Esophagus squamous epithelium (tissue), 5 donors: ENCODE data around the gene PRDM10. TPM values are rescaled to one million over a fixed set of nuclear protein-coding genes. Genes with fewer than 3 reads are reported as not detected.

ENCODE experiments used
- DNase-seq: peaks from one replicate; lab custom pipeline; 2025; lab: John Stamatoyannopoulos, UW
- H3K27ac ChIP-seq, 4 donors: fragments of 200-600 bp; sonication (generic); one replicate each; pipeline ENCODE4 v1.5.1; 2016 to 2019; ENCODE audit warnings: mild to moderate bottlenecking in 1 of 4
- H3K27me3 ChIP-seq, 4 donors: fragments of 200-600 bp; sonication (generic); 1 replicate in 3 of 4; 2 replicates in 1 of 4; pipeline versions ENCODE4 v1.5.1 to v1.6.0; 2017 to 2021; ENCODE audit warnings: antibody characterized with exemption in 1 of 4
- H3K36me3 ChIP-seq, 3 donors: fragments of 200-600 bp; sonication (generic); one replicate each; pipeline ENCODE4 v1.5.1; 2016 to 2019
- H3K4me1 ChIP-seq, 3 donors: fragments of 200-600 bp; sonication (generic); one replicate each; pipeline ENCODE4 v1.5.1; 2017 to 2019
- H3K4me3 ChIP-seq, 4 donors: fragments of 200-600 bp; sonication (generic); 1 replicate in 3 of 4; 2 replicates in 1 of 4; pipeline ENCODE4 v1.5.1; 2016 to 2019; ENCODE audit warnings: mild to moderate bottlenecking in 2 of 4, moderate library complexity in 1 of 4
- H3K9me3 ChIP-seq, 3 donors: fragments of 200-600 bp; sonication (generic); one replicate each; pipeline ENCODE4 v1.5.1; 2016 to 2019
- POLR2A ChIP-seq, 4 donors: fragments of 450-650 bp; IDR thresholded peaks; one replicate each; pipeline ENCODE4 v1.6.1; 2017; ENCODE audit warnings: antibody characterized with exemption in 4 of 4, mild to moderate bottlenecking in 4 of 4, moderate library complexity in 3 of 4
- WGBS, 2 donors: methylation state at CpG; one replicate each; pipeline ENCODE4 v1.1.5; 2018; 5-methylcytosine and 5-hydroxymethylcytosine counted together
- intact Hi-C: fragments of 100-400 bp; cut with DNase I; formaldehyde crosslinking; loops from one replicate; pipeline ENCODE4 v1.15.0; 2022
- total RNA-seq, 4 donors: library from RNA; depleted of rRNA; stranded (reverse); fragments of >200 nt; gene quantifications; one replicate each; pipeline ENCODE4 v1.1.0, GENCODE V29; 2016
- TF ChIP-seq, protein P1 (sequence below), 6 experiments: fragments of 450-650 bp in 4 of 6; fragments of 200-600 bp in 2 of 6; sonication (generic) in 2 of 6; IDR thresholded peaks; one replicate each; pipeline ENCODE4 v1.5.1; 2016 to 2019; ENCODE audit warnings: antibody characterized with exemption in 6 of 6, mild to moderate bottlenecking in 4 of 6, moderate library complexity in 4 of 6
- donor health status: DM: yes; HTN: yes; CAD: no.

The PRDM10 gene
- total RNA-seq, 4 donors from 2014 or later: 7.3 to 11.2 (median 7.7) TPM

DNA sequence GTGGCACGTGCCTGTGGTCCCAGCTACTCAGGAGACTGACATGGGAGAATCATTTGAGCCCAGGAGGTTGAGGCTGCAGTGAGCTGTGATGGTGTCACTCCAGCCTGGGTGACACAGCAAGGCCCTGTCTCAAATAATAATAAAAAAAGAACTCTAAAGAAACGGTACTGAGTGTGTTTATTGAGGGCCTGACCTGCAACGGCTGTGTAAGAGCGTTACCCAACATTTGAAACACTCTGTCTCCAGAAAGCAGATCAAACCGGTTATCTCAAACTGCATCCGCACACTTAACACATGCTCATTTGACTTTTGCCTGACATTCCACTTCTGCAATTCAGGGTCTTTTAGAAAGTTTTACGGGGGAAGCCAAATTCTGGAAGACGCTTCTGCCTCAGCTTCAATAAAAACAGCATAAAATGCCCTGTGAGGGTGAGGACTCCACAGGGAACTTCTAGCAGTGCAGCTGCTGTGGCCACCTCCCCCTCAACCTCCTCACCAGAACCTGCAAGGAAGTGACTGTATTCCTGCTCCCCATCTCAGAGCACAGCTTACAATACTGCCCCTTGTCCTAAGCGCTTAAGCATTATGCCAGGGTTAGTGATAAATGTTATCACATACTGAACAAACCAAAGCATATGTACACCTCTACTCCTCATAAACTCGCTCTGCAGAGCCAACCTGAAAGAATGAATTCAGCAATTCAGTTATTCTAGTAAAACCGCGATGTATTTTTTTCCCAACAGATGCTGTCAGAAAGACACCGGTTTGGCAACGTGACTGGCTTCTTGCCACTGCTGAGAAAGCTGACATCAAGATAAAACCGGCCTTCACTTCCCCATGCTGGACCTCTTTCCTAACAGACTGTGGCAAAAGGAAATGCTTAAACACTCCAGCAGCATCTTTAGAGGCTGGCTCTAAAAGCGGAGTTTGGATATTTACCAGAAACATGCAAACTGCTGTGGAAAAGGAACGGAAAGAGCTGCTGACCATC is 52.2 kb downstream of the PRDM10 start:
- DNase-seq: no peak
- TF ChIP-seq, protein P1, sequence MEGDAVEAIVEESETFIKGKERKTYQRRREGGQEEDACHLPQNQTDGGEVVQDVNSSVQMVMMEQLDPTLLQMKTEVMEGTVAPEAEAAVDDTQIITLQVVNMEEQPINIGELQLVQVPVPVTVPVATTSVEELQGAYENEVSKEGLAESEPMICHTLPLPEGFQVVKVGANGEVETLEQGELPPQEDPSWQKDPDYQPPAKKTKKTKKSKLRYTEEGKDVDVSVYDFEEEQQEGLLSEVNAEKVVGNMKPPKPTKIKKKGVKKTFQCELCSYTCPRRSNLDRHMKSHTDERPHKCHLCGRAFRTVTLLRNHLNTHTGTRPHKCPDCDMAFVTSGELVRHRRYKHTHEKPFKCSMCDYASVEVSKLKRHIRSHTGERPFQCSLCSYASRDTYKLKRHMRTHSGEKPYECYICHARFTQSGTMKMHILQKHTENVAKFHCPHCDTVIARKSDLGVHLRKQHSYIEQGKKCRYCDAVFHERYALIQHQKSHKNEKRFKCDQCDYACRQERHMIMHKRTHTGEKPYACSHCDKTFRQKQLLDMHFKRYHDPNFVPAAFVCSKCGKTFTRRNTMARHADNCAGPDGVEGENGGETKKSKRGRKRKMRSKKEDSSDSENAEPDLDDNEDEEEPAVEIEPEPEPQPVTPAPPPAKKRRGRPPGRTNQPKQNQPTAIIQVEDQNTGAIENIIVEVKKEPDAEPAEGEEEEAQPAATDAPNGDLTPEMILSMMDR (IDR thresholded peaks at IDR 0.05): no peak
- no peak for TF ChIP-seq POLR2A (IDR thresholded peaks at IDR 0.05)
- H3K27me3 ChIP-seq: no peaks in the 10 kb centered on the region
- peaks cover 0 to 41% (median 0%) of the 10 kb centered on the region in 3 donors for H3K36me3 ChIP-seq
- H3K4me1 ChIP-seq: no peaks in the 10 kb centered on the region
- intact Hi-C loops: no loop called here
- H3K9me3 ChIP-seq: no peaks in the 10 kb centered on the region
- WGBS, 2 donors: 64 to 65% methylated on average over 17 of the region's 17 CpGs
- H3K27ac ChIP-seq: peak overlapping the region in 2 of 4 donors; percentile 4 to 41
- no peak overlapping the region for H3K4me3 ChIP-seq

DNA sequence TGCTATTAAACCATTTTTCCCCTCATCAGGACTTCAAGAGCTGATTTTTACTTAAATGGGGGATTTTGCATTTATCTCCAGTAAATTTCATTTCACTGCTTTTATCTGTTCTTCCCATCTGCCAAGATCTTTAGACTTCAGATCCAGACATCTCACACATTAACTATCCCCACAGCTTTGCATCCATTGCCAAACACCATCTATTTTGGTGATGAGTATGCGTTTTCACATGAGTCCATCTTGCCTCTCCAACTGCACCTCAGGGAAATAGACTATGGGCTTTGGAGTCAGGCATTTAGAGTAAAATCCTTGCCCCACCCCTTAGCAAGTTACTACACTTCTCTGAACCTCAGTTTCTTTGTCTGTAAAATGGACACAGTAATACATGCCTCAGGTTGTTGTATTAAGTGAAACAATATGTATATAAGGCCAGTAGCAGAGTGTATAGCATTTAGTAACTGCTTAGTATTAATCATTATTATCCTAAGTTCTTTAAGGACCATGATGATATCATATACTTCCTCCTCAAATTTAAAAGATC is 53.6 kb downstream of the PRDM10 start:
- Histone ChIP-seq H3K4me3 (no peak overlapping the region), H3K9me3 (no peaks in the 10 kb centered on the region), H3K27ac (no peak overlapping the region), H3K27me3 (no peaks in the 10 kb centered on the region), H3K36me3 (peaks cover 0 to 41% (median 0%) of the 10 kb centered on the region in 3 donors), H3K4me1 (no peaks in the 10 kb centered on the region)
- TF ChIP-seq POLR2A (IDR thresholded peaks at IDR 0.05): no peak
- WGBS, 2 donors: 85% methylated on average over 1 of the region's 1 CpG
- DNase-seq: no peak
- intact Hi-C loops: no loop called here

DNA sequence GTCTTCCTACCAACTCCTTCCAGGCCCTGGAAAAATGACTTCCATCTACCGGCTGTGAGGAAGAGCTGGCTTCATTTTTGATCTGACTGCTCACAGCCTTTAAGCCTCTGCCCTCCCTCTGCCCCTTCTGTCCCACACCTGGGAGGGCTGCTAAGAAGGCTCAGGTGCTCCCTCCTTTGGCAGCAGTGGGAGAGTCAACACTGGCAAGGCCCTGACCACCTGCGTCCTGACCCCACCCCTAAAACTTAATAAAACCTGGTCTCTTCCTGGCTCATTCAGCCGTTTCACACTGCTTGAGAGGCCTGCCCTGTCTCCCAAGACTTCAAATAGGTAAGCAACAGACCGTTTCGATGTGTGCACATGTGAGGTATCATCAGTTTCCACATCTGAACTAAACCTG is 55.2 kb downstream of the PRDM10 start:
- H3K27me3 ChIP-seq: no peaks in the 10 kb centered on the region
- H3K9me3 ChIP-seq: no peaks in the 10 kb centered on the region
- no peak overlapping the region for H3K27ac ChIP-seq
- intact Hi-C loops: no loop called here
- TF ChIP-seq POLR2A (IDR thresholded peaks at IDR 0.05): no peak
- TF ChIP-seq, protein P1 (IDR thresholded peaks at IDR 0.05): no peak
- 82 to 86% methylated on average over 4 to 5 of the region's 5 CpGs for WGBS, 2 donors
- H3K36me3 ChIP-seq: peaks cover 0 to 46% (median 0%) of the 10 kb centered on the region in 3 donors
- no peak for DNase-seq
- H3K4me3 ChIP-seq: no peak overlapping the region
- peaks cover 0 to 12% (median 0%) of the 10 kb centered on the region in 3 donors for H3K4me1 ChIP-seq

DNA sequence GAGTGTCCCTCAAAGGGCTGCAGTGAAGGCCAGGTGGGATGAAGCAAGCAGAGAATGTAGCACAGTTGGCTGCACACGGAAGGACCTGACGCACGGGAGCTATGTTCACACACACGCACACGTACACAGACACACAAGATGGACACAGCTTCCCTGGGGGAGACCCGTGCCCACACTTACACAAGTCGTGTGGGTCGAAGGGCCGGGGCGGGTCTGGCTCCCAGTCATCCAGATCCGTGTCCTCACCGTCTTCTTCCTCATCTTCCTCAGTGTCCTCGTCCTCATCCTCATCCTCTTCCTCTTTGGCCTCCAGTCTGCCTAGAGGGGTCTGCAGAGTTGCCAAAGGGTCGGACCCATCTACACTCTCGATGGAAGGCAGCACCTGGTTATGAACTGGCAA is 55.7 kb downstream of the PRDM10 start:
- intact Hi-C loops: no loop called here
- 95 to 98% methylated on average over 14 of the region's 15 CpGs for WGBS, 2 donors
- TF ChIP-seq POLR2A (IDR thresholded peaks at IDR 0.05): no peak
- TF ChIP-seq, protein P1 (IDR thresholded peaks at IDR 0.05): no peak
- peaks cover 0 to 46% (median 0%) of the 10 kb centered on the region in 3 donors for H3K36me3 ChIP-seq
- no peak overlapping the region for H3K27ac ChIP-seq
- no peak for DNase-seq
- H3K4me1 ChIP-seq: peaks cover 0 to 13% (median 0%) of the 10 kb centered on the region in 3 donors
- no peaks in the 10 kb centered on the region for H3K9me3 ChIP-seq
- H3K27me3 ChIP-seq: no peaks in the 10 kb centered on the region
- H3K4me3 ChIP-seq: no peak overlapping the region

DNA sequence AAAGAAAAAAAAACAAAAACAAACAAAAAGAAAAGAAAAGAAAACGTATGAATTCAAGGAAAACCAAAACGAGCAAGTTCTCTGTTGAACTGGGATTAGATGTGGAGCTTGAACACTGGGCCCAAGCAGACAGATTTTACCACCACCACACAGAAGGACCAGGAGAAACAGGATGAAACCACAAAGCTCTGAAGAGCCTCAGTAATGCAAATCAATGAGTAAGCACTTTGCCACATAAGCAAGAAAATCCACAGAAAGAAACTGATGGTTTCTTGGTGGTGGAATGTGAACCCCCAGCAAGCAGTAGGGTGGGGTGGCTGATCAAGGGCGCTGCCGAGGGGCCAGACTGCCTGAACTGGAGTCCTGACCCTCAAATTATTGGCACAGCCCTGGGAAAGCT is 56.4 kb downstream of the PRDM10 start:
- Histone ChIP-seq H3K9me3 (no peaks in the 10 kb centered on the region), H3K4me3 (no peak overlapping the region), H3K4me1 (peaks cover 0 to 13% (median 0%) of the 10 kb centered on the region in 3 donors), H3K27me3 (no peaks in the 10 kb centered on the region), H3K36me3 (peaks cover 0 to 51% (median 0%) of the 10 kb centered on the region in 3 donors), H3K27ac (no peak overlapping the region)
- TF ChIP-seq POLR2A (IDR thresholded peaks at IDR 0.05): no peak
- TF ChIP-seq, protein P1 (IDR thresholded peaks at IDR 0.05): no peak
- no peak for DNase-seq
- intact Hi-C loops: no loop called here
- whole genome bisulfite sequencing, 2 donors: 72 to 76% methylated on average over 4 of the region's 4 CpGs
